HS-27A (cell line): ENCODE results near the gene BRME1.
"Not testable (repeated sequence)": the region's sequence is repeated elsewhere in the genome, so short reads cannot be mapped to it uniquely, and the experiment has no call there.

Experiments
- DNase-seq: peaks from one replicate; pipeline ENCODE4 v3.0.0-alpha.2; 2012; ENCODE audit warnings: low read depth, missing footprints

Gene BRME1

DNA sequence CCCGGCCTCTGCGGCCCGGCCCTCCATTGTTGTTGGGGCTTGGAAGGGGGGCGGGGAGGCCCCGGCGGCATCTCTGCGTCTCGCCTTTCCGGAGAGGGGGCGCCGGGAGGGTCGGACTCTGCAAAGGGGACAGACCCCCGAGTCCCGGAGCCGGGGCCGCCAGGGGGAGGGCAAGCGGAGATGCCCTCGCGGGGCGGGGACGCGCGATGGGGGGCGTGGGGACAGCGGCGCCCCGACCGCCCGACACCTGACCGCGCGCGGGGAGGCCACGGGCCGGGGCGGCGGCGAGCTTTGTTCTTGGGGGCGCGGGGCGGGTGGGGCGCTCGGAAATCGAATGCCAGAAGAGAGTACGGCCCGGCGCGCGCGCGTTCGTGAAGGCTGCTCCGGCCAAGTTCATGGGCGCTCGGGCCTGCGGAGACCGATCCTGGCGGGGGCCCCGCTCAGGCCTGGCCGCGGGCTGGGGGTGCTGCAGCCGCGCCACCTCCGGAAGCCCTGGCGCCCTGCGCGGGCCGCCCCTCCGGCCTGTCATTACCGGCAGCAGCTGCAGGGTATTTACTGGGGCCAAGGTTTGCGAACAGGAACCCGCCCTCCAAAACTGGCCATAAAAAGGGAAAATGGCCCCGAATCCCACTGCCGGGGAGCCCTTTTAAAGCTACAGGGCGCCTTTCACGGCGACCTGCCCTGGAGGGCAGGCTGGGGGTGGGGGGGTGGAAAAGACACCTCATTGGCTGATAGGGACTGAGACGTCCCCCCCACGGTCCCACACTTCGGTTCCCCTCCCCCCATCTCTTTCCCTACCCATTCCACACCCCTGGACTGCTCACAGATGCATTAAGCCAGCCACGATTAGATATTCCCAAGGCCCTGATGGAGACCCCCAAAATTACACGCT, 40.1 kb downstream of the BRME1 start:
- DNase-seq = no peak

DNA sequence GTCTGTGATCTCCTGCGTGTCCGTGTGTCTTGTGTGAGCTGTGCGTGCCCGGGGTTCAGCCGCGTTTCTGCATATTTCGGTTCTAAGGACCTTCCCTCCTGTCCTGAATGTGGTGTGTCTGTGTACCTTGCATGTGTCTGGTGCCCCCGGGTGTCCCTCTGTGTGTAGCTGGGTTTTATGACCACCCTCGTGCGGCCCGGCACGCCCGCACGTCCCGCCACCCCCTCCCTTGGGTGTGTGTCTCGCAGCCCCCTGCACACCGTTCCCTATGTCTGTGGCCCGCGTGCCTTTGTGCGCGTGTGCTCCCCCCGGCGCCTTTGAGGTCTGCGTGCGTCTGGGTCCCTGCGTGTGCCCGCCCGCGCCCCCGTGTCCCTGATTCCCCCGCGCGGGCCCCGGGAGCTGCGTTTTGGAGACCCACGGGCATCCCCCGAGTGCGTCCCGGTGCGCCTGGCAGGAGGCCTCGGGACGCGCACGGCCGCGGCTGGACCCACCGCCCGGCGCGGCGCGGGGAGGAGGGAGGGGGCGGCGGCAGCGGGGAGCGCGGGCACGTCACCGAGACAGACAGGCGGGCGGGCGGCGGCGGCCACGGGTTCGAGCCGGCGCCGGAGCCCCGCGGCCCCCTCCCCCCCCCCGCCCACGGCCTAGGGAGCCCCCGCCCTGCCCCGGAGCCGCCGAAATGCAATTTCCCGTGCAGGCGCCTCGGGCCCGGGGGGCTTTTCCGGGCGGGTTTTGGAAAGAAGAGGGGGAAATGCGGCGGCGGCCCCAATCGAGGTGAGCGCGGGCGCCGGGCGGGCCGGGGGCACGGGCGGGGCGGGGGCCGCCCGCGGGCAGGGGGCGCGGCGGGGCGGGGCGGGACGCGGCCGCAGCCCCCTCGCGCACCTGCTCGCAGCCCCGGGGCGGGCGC, 41.0 kb downstream of the BRME1 start:
- DNase-seq = no peak

GRCh38 chr19:13864046-13864666, 41.8 kb downstream of the BRME1 start:
- DNase-seq = no peak

- DNase-seq = no peak
These were observed 44.0 kb downstream of the BRME1 start for GRCh38 chr19:13861714-13862531.

DNA sequence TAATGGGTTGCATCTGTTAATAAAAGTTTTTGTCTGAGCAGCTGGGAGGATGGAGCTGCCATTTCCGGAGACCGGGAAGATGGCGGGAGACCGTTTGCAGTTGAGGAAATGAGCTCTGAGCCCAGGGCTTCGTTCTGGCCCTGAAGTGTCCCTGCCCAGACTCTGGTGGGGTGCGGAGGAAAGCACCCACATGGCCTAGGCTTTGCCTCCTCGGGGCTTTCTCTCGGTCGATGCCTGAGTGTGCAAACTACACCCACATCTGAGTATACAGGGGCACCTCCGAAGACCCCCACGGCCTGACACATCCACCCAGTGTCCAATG, 44.6 kb downstream of the BRME1 start:
- DNase-seq = no peak

- DNase-seq = no peak
These were observed 45.1 kb downstream of the BRME1 start for GRCh38 chr19:13860679-13861391.

DNA sequence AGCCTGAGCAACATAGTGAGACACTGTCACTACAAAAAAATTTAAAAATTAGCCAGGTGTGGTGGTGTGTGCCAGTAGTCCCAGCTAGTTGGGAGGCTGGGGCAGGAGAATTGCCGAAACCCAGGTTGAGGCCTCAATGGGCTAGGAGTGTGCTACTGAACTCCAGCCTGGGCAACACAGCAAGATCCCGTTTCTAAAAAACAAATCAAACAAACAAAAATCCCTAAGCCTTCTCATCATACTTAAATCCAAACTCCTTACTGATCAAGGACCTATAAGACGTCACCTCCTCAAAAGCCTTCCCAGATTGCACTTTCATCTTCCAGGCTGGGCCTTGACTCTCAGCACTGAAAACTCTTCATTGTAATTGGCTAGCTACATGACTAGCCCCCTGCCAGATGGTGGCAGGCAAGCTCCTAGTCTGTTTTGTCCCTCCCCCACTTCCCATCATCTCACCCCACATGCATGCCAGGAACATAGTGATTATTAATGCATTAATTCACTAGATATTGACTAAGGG, 46.5 kb downstream of the BRME1 start:
- no peak for DNase-seq

DNA sequence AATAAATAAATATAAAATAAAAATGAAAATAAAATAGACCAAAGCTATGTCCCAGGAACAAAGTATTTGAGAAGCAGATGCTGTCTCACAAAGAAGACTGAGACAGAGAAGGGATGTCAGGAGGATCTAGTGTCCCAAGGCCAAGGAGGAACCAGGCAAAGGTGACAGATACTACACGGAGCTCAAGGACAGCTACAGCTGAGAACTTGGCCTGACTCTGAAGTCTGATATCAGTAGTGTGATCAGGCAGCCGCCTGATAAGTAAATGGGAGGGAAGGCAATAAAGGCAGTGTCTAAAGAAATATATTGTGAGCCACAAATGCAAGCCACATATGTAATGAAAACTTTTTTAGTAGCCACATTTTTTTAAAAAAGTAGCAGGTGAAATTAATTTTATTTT, 49.4 kb downstream of the BRME1 start:
- DNase-seq = no peak

- DNase-seq = not testable (repeated sequence)
These were observed 53.7 kb downstream of the BRME1 start for GRCh38 chr19:13852171-13852707.

GRCh38 chr19:13851734-13852114, 54.2 kb downstream of the BRME1 start:
- not testable (repeated sequence) for DNase-seq

DNA sequence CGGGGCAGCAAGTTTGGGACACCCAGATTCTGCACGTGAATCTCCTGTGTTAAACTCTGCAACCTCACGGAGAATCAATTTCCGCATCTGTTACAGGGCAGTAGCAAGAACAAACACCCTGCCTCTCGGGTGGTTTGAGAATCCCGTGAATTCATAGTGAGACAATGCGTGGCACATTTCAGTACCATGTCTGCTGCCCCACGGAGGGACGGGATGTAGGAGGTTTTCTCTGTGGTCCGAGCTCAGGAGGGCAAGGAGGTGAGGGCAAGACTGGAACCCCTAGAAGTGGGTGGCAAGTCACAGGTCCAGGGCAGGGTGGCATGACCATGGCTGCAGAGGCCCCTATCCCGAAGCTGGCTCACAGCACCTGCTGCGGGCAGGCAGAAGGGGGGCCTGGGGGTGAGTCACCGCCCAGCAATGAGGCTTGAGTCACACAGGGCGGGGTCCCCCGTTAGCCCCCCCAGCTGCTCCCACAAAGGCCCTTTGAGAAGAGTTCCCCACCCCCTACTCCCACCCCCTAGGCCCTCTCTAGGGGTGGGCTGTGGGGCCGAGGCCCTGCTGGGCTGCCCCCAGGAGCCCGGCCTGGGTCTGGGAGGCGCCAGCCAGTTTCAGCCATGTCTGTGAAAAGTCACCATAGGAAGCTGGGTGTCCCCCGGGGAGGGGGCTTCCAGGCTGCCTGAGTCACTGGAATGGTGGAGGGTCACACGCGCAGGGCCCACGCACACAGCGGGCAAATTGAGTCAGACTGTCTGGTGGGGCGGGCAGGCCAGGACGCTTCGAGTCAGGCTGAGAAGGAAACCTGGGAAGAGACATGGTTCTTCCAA, 54.8 kb downstream of the BRME1 start:
- DNase-seq = no peak

DNA sequence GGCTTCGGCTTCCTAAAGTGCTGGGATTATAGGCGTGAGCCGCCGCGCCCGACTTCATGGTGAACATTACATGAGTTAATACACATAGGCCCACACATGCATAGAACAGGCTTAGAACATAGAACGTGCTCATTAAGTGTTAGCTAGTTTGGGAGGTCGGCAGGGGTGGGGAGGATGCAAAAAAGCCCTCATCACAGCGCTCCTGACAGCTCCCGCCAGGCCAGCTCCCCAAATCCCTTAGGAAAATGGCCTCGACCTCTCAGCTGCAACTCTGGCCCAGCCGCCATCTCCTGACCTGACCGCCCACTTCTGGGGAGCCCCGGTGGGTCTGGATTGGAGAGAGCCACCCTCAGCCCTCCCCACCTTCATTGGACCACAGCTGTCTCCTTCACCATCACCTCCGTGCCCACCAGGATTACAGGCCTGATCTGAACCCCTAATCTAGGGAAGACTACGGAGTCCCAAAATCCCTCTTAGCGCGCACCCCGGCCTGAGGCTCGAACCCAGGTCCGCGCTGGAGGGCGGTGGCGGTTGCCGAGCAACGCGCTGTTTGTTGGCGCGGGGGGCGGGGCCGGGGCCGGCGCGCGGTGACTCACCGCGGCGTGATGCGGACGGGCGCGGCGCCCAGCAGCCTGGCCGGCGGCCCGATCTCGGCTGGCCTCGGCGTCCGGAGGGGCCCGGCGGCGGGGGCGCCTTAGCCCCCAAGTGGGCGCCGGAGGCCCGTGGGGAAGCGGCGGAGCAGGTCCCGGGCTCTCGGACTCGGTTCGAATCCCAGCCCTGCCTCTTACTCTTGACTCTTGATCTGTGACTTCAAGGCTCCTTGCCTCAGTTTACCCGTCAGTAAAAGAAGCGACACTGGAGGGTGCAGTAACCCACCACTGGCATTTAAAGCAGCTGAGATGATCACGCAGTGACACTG, 55.7 kb downstream of the BRME1 start:
- no peak for DNase-seq

GRCh38 chr19:13848798-13849676, 56.9 kb downstream of the BRME1 start:
- no peak for DNase-seq

- DNase-seq = no peak
These were observed 57.6 kb downstream of the BRME1 start for GRCh38 chr19:13848340-13848677.

- no peak for DNase-seq
These were observed 58.2 kb downstream of the BRME1 start for GRCh38 chr19:13847407-13848339.

DNA sequence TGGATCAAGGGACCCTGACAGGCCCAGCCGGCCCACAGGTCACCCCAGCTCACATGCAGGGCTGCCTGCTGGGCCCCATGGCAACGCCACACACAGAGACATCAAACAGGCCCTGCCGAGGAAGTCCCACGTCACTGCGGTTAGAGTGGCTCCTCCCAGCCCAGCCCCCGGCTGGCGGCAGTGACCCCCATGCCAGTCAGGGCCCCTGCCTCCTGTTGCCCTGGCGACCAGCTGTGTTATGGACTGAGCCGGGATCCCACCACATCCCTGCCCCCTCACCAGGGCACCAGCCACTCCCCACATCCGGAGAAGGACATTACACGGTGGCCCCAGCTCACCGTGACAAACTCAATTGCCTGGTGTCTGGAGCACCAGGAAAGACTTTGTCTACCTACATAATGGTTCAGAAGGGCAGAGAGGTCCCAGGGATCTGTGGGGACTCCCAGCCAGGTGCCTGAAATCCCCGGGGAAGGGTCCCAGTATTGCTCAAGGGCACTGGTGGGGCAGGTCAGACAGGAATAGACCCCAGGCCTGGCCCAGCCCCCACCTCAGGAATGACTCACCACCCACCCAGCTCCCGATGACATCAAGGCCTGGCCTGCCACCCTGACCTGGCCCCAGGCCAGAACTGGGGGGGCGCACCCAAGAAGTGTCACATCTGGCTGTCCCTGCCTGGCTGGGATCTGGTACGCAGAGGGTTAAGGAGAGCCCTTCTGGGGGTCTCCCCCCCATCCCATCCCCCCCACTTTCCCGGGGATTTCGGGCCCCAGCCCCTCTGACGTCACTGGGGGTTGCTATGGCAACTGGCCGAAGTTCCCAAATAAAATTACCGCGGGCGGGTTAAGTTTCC, 59.1 kb downstream of the BRME1 start:
- no peak for DNase-seq
